Measurements from ENCODE around the gene ABCB11. TPM values are rescaled to one million over a fixed set of nuclear protein-coding genes. Genes with fewer than 3 reads are reported as not detected.
"Not testable (repeated sequence)": the region's sequence is repeated elsewhere in the genome, so short reads cannot be mapped to it uniquely, and the experiment has no call there.

The ABCB11 gene
- total RNA-seq, 1 donor from 2014 or later, result under 0.01 TPM

- DNase-seq (ENCODE audit: low spot score in 2 of 2) (no peak), FAIRE-seq (no peak)
Observed at GRCh38 chr2:168903888-168904287, 127.2 kb downstream of the ABCB11 start.

- FAIRE-seq (no peak), DNase-seq (ENCODE audit: low spot score in 2 of 2) (no peak)
Observed at GRCh38 chr2:168901003-168901402, 130.1 kb downstream of the ABCB11 start, which contains the start of gene G6PC2. TSS of gene G6PC2 (plus strand) at chr2:168901291. CDS start at chr2:168901332, 41 bp downstream.

- DNase-seq (ENCODE audit: low spot score in 2 of 2), result no peak
- no peak for FAIRE-seq
Observed at GRCh38 chr2:168897449-168897848, 133.7 kb downstream of the ABCB11 start.

- FAIRE-seq (no peak), DNase-seq (ENCODE audit: low spot score in 2 of 2) (no peak)
Observed at GRCh38 chr2:168896783-168897182, 134.3 kb downstream of the ABCB11 start.

GRCh38 chr2:168895771-168896170 lies 135.4 kb downstream of the ABCB11 start:
- DNase-seq (ENCODE audit: low spot score in 2 of 2) (no peak), FAIRE-seq (no peak)

GRCh38 chr2:168894720-168895119 lies 136.4 kb downstream of the ABCB11 start:
- FAIRE-seq (no peak), DNase-seq (ENCODE audit: low spot score in 2 of 2) (no peak)

- no peak for FAIRE-seq
- DNase-seq (ENCODE audit: low spot score in 2 of 2), result no peak
Observed at GRCh38 chr2:168894101-168894500, 137.0 kb downstream of the ABCB11 start.

- FAIRE-seq (no peak), DNase-seq (ENCODE audit: low spot score in 2 of 2) (no peak)
Observed at GRCh38 chr2:168892327-168892726, 138.8 kb downstream of the ABCB11 start.

GRCh38 chr2:168890006-168890782 lies 140.9 kb downstream of the ABCB11 start, which contains the start of gene SPC25:
TSS of gene SPC25 (minus strand) at chr2:168890430. CDS start at chr2:168889519, 911 bp downstream.
- DNase-seq (ENCODE audit: low spot score in 2 of 2), result peak; percentile 68 to 90
- no peak for FAIRE-seq

GRCh38 chr2:168889635-168890005 lies 141.5 kb downstream of the ABCB11 start:
- DNase-seq (ENCODE audit: low spot score in 2 of 2) (no peak), FAIRE-seq (no peak)

- FAIRE-seq (no peak), DNase-seq (ENCODE audit: low spot score in 2 of 2) (no peak)
Observed at GRCh38 chr2:168884975-168885374, 146.1 kb downstream of the ABCB11 start.

- FAIRE-seq; DNase-seq (ENCODE audit: low spot score in 2 of 2): not testable (repeated sequence)
Observed at GRCh38 chr2:168882163-168882562, 149.0 kb downstream of the ABCB11 start.

GRCh38 chr2:168874368-168875054 lies 156.6 kb downstream of the ABCB11 start:
- DNase-seq (ENCODE audit: low spot score in 2 of 2) (no peak), FAIRE-seq (no peak)

GRCh38 chr2:168870824-168871223 lies 160.3 kb downstream of the ABCB11 start:
- not testable (repeated sequence) for DNase-seq (ENCODE audit: low spot score in 2 of 2); FAIRE-seq

Other genes starting within 250 kb of the ABCB11 start
- gene NOSTRIN, start 228.7 kb downstream of the ABCB11 start, total RNA-seq, result 2.9 TPM
- 5.3 TPM for gene SPC25, start 140.9 kb downstream of the ABCB11 start, total RNA-seq
- not detected for gene G6PC2, start 130.0 kb downstream of the ABCB11 start, total RNA-seq
- gene DHRS9, start 38.2 kb upstream of the ABCB11 start, total RNA-seq, result 0.82 TPM